HEK293T (cell line): ENCODE data around the gene MDFI.

Experiments
- FOXK2 ChIP-seq: fragments of 450-650 bp; IDR thresholded peaks from 2 replicates; pipeline ENCODE4 v1.6.1; 2016; ENCODE audit warnings: mild to moderate bottlenecking
- FOXM1 ChIP-seq: fragments of 450-650 bp; IDR thresholded peaks from 2 replicates; pipeline ENCODE4 v1.6.1; 2017; ENCODE audit warnings: mild to moderate bottlenecking, borderline replicate concordance
- NFRKB ChIP-seq: fragments of 450-650 bp; IDR thresholded peaks from 2 replicates; pipeline ENCODE4 v1.6.1; 2016; ENCODE audit warnings: mild to moderate bottlenecking, moderate library complexity
- TARDBP ChIP-seq: fragments of 450-650 bp; IDR thresholded peaks from 2 replicates; pipeline ENCODE4 v1.6.1; 2016

DNA sequence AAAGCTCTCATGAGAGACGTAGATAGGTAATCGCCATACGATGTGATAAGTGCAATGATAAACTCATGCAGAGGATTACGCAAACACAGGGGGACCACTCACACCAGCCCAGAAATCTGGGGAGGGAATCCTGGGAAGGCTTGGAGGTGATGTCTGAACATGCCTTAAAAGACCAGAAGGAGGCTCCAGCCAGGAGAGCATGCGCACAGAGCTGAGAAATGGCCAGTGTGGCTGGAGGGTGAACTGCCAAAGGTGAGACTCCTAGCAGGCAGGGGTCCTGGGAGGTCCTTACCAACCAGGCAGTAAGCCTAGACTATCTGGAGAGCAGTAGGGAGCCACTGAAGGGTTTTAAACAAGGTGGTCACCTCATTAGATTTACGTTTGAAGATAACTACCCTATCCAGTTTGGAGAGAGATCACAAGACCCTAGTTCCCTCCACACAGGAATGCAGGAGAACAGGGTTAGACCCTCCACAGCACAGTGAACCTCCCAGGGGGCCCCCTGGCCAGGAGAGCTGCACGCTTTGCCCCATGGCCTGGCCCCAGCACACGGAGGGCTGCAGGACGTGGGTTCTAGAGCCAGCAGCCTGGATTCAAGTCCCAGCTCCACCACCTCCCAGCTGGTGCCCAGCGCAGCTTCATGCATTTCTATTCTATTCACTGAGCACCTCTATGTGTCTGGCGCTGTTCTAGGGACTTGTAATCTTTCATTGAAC lies 13.1 kb downstream of the MDFI start:
- TF ChIP-seq NFRKB: no peak
- TF ChIP-seq TARDBP: no peak
- TF ChIP-seq FOXK2: no peak
- no peak for TF ChIP-seq FOXM1
